ENCODE measurements around the gene HEXD. TPM values are rescaled to one million over a fixed set of nuclear protein-coding genes. Genes with fewer than 3 reads are reported as not detected.

The HEXD gene
- total RNA-seq, 2 donors from 2014 or later, result 32.2 to 33.4 TPM

- Mint-ChIP-seq H3K27ac (no peak overlapping the region), H3K4me1 (peaks cover 6% of the 10 kb centered on the region), H3K27me3 (peaks cover 9% of the 10 kb centered on the region), H3K4me3 (no peak overlapping the region), H3K36me3 (ENCODE audit: low read depth) (peaks cover 2% of the 10 kb centered on the region)
- no peaks in the 10 kb centered on the region for H3K9me3 ChIP-seq (ENCODE audit: control insufficient read depth, low read length, poor library complexity, severe bottlenecking)
- no peak for DNase-seq
- no peak for ATAC-seq
Measured at GRCh38 chr17:82386881-82387704, 31.1 kb upstream of the HEXD start.

DNA sequence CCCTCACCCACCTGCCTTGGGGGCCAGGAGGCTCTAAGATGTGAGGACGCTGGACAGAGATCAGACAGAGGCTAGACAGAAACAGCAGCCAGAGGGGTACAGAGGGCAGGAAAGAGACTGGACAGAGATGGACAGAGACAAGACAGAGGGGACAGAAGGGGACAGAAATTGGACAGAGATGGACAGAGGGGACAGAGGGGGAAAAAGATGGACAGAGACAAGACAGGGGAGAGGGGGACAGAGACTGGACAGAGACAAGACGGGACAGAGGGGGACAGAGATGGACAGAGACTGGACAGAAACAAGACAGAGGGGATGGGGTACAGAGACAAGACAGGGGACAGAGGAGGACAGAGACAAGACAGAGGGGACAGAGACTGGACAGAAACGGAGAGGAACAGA, 30.4 kb upstream of the HEXD start:
- Mint-ChIP-seq H3K36me3 (ENCODE audit: low read depth) (peaks cover 2% of the 10 kb centered on the region), H3K4me1 (peaks cover 6% of the 10 kb centered on the region), H3K27ac (peak overlapping the region; percentile 67), H3K27me3 (peaks cover 9% of the 10 kb centered on the region), H3K4me3 (no peak overlapping the region)
- H3K9me3 ChIP-seq (ENCODE audit: control insufficient read depth, low read length, poor library complexity, severe bottlenecking), result no peaks in the 10 kb centered on the region
- DNase-seq (no peak), ATAC-seq (no peak)

GRCh38 chr17:82388223-82388921, 29.8 kb upstream of the HEXD start:
- Mint-ChIP-seq H3K27me3 (peaks cover 9% of the 10 kb centered on the region), H3K36me3 (ENCODE audit: low read depth) (peaks cover 2% of the 10 kb centered on the region), H3K4me1 (peaks cover 6% of the 10 kb centered on the region), H3K27ac (peak overlapping the region; percentile 67), H3K4me3 (no peak overlapping the region)
- no peak for ATAC-seq
- H3K9me3 ChIP-seq (ENCODE audit: control insufficient read depth, low read length, poor library complexity, severe bottlenecking), result no peaks in the 10 kb centered on the region
- DNase-seq, result no peak

DNA sequence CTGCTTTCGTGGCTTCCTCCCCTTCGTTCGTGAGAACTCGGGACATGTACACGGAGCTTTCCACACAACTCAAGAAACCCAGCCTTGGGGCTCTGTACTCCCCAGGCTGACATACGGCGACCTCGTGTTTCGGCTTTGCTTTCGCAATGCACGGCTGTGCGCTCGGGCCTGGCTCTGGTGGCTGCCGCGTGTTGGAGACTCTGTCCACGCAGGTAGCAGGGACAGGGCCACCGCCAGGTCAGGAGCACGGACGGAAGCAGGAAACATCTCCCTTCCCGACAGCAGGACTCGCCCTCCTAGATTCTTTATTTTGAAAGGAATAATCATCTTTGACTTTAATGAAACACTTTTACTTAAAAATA, 29.2 kb upstream of the HEXD start:
- ATAC-seq, result no peak
- Mint-ChIP-seq H3K36me3 (ENCODE audit: low read depth) (peaks cover 2% of the 10 kb centered on the region), H3K4me1 (peaks cover 6% of the 10 kb centered on the region), H3K27ac (no peak overlapping the region), H3K27me3 (peaks cover 9% of the 10 kb centered on the region), H3K4me3 (no peak overlapping the region)
- no peak for DNase-seq
- no peaks in the 10 kb centered on the region for H3K9me3 ChIP-seq (ENCODE audit: control insufficient read depth, low read length, poor library complexity, severe bottlenecking)

- Mint-ChIP-seq H3K4me1 (peaks cover 6% of the 10 kb centered on the region), H3K36me3 (ENCODE audit: low read depth) (peaks cover 2% of the 10 kb centered on the region), H3K4me3 (no peak overlapping the region), H3K27ac (no peak overlapping the region), H3K27me3 (peaks cover 9% of the 10 kb centered on the region)
- DNase-seq (no peak), ATAC-seq (no peak)
- H3K9me3 ChIP-seq (ENCODE audit: control insufficient read depth, low read length, poor library complexity, severe bottlenecking), result no peaks in the 10 kb centered on the region
Measured at GRCh38 chr17:82389379-82389778, 28.8 kb upstream of the HEXD start.

- H3K9me3 ChIP-seq (ENCODE audit: control insufficient read depth, low read length, poor library complexity, severe bottlenecking), result no peaks in the 10 kb centered on the region
- Mint-ChIP-seq H3K27me3 (peaks cover 9% of the 10 kb centered on the region), H3K4me3 (no peak overlapping the region), H3K36me3 (ENCODE audit: low read depth) (peaks cover 2% of the 10 kb centered on the region), H3K4me1 (peaks cover 6% of the 10 kb centered on the region), H3K27ac (no peak overlapping the region)
- no peak for ATAC-seq
- DNase-seq, result no peak
Measured at GRCh38 chr17:82390015-82390859, 27.9 kb upstream of the HEXD start.

DNA sequence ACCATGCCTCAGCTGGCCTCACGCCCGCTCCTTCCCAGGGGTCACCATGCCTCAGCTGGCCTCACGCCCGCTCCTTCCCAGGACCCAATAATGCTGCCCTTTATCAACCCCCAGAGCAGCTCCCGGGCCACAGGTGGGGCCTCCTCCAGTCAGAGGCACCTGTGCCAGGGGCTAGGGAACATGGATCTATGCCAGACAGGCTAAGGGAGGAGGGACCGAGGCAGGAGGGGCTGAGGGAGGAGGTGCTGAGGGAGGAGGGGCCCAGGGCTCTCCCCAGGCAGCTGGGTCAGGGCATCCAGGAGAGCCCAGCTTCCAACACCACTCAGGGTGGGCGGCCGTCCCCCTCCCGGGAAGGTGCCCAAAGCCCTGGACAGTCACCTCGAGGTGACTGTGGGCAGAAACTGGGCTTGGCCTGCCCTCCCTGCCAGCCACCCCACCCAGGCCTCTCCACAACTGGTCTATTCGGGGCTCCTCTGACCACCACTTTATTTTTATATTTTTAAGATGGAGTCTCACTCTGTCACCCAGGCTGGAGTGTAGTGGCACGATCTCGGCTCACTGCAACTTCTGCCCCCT, 27.2 kb upstream of the HEXD start:
- Mint-ChIP-seq H3K36me3 (ENCODE audit: low read depth) (peaks cover 5% of the 10 kb centered on the region), H3K4me3 (no peak overlapping the region), H3K27ac (no peak overlapping the region), H3K4me1 (peaks cover 6% of the 10 kb centered on the region), H3K27me3 (peaks cover 9% of the 10 kb centered on the region)
- ATAC-seq, result no peak
- no peak for DNase-seq
- H3K9me3 ChIP-seq (ENCODE audit: control insufficient read depth, low read length, poor library complexity, severe bottlenecking), result no peaks in the 10 kb centered on the region

GRCh38 chr17:82391496-82392066, 26.6 kb upstream of the HEXD start:
- no peak for ATAC-seq
- Mint-ChIP-seq H3K36me3 (ENCODE audit: low read depth) (peaks cover 5% of the 10 kb centered on the region), H3K27ac (peak overlapping the region; percentile 41), H3K4me1 (peaks cover 10% of the 10 kb centered on the region), H3K4me3 (no peak overlapping the region), H3K27me3 (peaks cover 9% of the 10 kb centered on the region)
- no peak for DNase-seq
- H3K9me3 ChIP-seq (ENCODE audit: control insufficient read depth, low read length, poor library complexity, severe bottlenecking), result no peaks in the 10 kb centered on the region

- H3K9me3 ChIP-seq (ENCODE audit: control insufficient read depth, low read length, poor library complexity, severe bottlenecking), result no peaks in the 10 kb centered on the region
- ATAC-seq, result no peak
- Mint-ChIP-seq H3K36me3 (ENCODE audit: low read depth) (peaks cover 5% of the 10 kb centered on the region), H3K27me3 (peaks cover 7% of the 10 kb centered on the region), H3K4me1 (peaks cover 9% of the 10 kb centered on the region), H3K27ac (peak overlapping the region; percentile 41), H3K4me3 (no peak overlapping the region)
- no peak for DNase-seq
Measured at GRCh38 chr17:82392209-82392920, 25.8 kb upstream of the HEXD start.

- H3K36me3 Mint-ChIP-seq (ENCODE audit: low read depth), result peaks cover 3% of the 10 kb centered on the region
- DNase-seq, result no peak
- H3K27me3 Mint-ChIP-seq, result peaks cover 2% of the 10 kb centered on the region
- H3K27ac Mint-ChIP-seq, result no peak overlapping the region
- peaks cover 4% of the 10 kb centered on the region for H3K4me1 Mint-ChIP-seq
- no peak overlapping the region for H3K4me3 Mint-ChIP-seq
- ATAC-seq, result no peak
- no peaks in the 10 kb centered on the region for H3K9me3 ChIP-seq (ENCODE audit: control insufficient read depth, low read length, poor library complexity, severe bottlenecking)
Measured at GRCh38 chr17:82392941-82393340, 25.2 kb upstream of the HEXD start.

- ATAC-seq, result no peak
- Mint-ChIP-seq H3K27me3 (no peaks in the 10 kb centered on the region), H3K36me3 (ENCODE audit: low read depth) (peaks cover 3% of the 10 kb centered on the region), H3K4me3 (no peak overlapping the region), H3K27ac (no peak overlapping the region), H3K4me1 (peaks cover 3% of the 10 kb centered on the region)
- H3K9me3 ChIP-seq (ENCODE audit: control insufficient read depth, low read length, poor library complexity, severe bottlenecking), result no peaks in the 10 kb centered on the region
- DNase-seq, result no peak
Measured at GRCh38 chr17:82394278-82394677, 23.9 kb upstream of the HEXD start.
